CD1c-positive myeloid dendritic cell (primary cell): Measurements from ENCODE around the gene BMX.

ENCODE experiments used
- DNase-seq: peaks from one replicate; pipeline ENCODE4 v3.0.0-alpha.2; 2016; ENCODE audit errors: extremely low spot score

Gene BMX

GRCh38 chrX:15570145-15570544 lies 69.5 kb downstream of the BMX start:
- DNase-seq, result no peak

- DNase-seq, result no peak
Measured at GRCh38 chrX:15574017-15574416, 73.4 kb downstream of the BMX start.

GRCh38 chrX:15576019-15576418 lies 75.4 kb downstream of the BMX start:
- DNase-seq, result no peak

DNA sequence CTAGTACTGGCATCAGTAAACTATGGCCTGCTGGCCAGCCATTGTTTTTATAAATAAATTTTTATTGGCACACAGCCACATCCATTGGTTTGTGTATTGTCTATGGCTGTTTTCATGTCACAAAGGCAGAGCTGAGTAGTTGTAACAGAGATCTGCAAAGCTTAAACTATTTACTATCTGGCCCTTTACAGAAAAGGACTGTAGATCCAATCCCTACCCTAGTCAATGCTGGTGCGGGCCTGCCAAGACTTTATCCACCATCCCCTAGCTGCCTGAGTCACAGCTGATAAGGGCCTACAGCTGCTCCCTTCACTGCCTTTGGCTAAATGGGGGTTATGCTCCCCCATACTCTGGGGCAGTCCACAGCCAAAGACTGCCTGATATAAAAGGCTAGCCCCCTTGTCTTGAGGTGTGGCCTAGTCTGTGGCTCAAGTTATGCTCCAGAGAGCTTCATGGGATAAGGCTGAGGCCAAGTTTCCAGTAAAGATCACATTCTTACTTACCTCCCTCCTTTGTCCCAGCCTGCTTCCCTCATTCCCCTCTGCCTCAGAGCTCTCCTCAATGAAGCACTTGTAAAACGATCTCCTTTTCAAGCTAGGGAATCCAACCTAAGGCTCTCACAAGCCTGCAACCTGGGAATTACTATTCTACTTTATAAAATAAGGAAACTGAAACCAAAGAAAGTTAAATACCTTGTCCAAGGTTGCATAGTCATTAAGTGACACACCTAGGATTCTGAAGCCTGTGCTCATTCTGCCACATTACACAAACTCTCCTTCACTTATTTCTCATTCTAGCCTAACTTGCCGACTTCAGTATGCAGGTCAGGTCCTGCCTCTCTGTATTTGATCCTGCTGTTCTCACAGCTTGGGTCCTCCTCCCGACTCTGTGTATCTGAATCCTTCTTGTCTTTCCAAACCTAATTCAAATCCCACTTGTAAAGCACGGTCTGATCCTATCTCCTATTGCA lies 79.5 kb downstream of the BMX start:
- no peak for DNase-seq

GRCh38 chrX:15594371-15594770 lies 93.8 kb downstream of the BMX start:
- no peak for DNase-seq

DNA sequence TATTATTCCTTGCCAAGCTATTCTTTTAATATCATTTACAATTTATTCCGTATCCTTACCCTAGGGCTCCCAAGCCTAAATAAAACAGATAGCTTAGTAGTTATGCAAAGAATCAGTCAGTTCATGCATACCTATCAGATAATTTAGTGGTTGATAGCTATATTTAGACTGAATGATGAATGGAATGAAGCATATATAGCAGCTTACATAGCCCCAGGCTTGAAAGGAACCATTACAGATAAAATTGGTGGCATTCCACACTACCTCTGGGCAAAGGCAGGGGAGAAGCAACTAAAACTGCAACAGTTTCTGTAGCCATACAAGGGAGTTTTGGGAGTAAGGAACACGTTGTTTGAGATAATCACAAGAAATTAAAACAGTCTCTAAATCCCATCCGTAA lies 97.4 kb downstream of the BMX start:
- DNase-seq, result no peak

DNA sequence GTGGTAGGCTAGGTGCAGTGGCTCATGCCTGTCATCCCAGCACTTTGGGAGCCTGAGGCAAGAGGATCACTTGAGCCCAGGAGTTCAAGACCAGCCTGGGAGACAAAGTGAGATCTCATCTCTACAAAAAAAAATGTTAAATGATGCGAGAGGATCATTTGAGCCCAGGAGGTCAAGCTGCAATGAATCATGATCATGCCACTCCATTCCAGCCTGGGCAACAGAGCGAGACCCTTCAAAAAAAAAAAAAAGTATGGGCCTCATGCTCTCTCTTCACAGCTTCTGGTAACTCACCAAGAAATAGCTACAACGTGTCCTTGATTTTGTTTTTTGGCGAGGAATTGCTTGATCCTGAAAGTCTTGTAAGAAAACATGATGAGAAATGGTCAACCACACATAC lies 98.9 kb downstream of the BMX start:
- no peak for DNase-seq

GRCh38 chrX:15600049-15600448 lies 99.4 kb downstream of the BMX start:
- no peak for DNase-seq

GRCh38 chrX:15600745-15601144 lies 100.1 kb downstream of the BMX start, which contains the start of gene ACE2:
TSS of gene ACE2 (minus strand) at chrX:15600960. CDS start at chrX:15600911, 49 bp downstream.
- no peak for DNase-seq

GRCh38 chrX:15601932-15602331 lies 101.3 kb downstream of the BMX start:
- no peak for DNase-seq

- no peak for DNase-seq
Measured at GRCh38 chrX:15602761-15603160, 102.2 kb downstream of the BMX start.

- no peak for DNase-seq
Measured at GRCh38 chrX:15605226-15605625, 104.6 kb downstream of the BMX start.
